OCI-LY7 (cell line): ENCODE data around the gene IRF8.

ENCODE experiments used
- EZH2phosphoT487 ChIP-seq: fragments of 200-600 bp; sonication (generic); IDR thresholded peaks from 2 replicates; pipeline ENCODE4 v1.6.1; 2018; ENCODE audit warnings: low read depth, borderline replicate concordance, mild to moderate bottlenecking, mixed run types, antibody characterized with exemption, low read length, moderate library complexity, mixed read lengths
- TF ChIP-seq, protein P1 (sequence below): fragments of 200-600 bp; sonication (generic); conservative IDR thresholded peaks from 2 replicates; pipeline ENCODE4 v1.5.1; 2014; ENCODE audit warnings: mild to moderate bottlenecking, antibody characterized with exemption, low read length, moderate library complexity, mixed read lengths

DNA sequence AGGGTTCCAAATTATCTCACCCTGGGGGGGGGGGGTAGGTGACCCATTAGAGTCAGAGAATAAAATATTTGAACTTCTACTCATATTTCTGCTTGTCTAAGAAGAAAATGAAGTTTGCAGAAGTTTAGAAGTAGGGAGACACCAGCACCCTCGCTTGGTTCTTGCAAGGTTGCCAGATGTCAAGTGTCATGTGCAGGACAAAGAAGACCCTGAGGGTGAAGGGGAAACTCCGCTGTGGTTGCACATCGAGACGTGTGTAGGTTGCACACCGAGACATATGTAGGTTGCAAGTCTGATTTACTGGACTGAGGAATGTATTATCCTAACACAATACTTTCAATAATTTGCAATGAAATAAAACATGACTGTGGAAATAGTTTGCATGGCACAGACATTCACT lies 42.4 kb upstream of the IRF8 start:
- TF ChIP-seq, protein P1, sequence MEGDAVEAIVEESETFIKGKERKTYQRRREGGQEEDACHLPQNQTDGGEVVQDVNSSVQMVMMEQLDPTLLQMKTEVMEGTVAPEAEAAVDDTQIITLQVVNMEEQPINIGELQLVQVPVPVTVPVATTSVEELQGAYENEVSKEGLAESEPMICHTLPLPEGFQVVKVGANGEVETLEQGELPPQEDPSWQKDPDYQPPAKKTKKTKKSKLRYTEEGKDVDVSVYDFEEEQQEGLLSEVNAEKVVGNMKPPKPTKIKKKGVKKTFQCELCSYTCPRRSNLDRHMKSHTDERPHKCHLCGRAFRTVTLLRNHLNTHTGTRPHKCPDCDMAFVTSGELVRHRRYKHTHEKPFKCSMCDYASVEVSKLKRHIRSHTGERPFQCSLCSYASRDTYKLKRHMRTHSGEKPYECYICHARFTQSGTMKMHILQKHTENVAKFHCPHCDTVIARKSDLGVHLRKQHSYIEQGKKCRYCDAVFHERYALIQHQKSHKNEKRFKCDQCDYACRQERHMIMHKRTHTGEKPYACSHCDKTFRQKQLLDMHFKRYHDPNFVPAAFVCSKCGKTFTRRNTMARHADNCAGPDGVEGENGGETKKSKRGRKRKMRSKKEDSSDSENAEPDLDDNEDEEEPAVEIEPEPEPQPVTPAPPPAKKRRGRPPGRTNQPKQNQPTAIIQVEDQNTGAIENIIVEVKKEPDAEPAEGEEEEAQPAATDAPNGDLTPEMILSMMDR, result no peak
- no peak for TF ChIP-seq EZH2phosphoT487
